Measurements from ENCODE around the gene ZIC5.

DNA sequence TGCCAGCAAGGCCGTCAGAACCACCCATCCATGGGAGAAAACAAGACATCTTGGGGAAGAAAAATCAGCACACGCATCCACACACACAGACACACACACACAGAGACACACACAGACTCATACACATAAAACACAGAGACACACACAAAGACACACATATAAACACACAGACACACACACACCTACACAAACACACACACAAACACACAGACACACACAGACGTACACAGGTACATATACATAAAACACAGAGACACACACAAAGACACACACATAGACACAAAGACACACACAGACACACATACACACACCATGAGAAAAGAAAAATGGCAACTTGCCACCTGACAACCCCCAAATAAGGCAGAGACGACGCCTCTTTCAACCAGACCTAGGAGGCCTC is 40.6 kb downstream of the ZIC5 start:
- TF ChIP-seq, protein P1, sequence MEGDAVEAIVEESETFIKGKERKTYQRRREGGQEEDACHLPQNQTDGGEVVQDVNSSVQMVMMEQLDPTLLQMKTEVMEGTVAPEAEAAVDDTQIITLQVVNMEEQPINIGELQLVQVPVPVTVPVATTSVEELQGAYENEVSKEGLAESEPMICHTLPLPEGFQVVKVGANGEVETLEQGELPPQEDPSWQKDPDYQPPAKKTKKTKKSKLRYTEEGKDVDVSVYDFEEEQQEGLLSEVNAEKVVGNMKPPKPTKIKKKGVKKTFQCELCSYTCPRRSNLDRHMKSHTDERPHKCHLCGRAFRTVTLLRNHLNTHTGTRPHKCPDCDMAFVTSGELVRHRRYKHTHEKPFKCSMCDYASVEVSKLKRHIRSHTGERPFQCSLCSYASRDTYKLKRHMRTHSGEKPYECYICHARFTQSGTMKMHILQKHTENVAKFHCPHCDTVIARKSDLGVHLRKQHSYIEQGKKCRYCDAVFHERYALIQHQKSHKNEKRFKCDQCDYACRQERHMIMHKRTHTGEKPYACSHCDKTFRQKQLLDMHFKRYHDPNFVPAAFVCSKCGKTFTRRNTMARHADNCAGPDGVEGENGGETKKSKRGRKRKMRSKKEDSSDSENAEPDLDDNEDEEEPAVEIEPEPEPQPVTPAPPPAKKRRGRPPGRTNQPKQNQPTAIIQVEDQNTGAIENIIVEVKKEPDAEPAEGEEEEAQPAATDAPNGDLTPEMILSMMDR (conservative IDR thresholded peaks at IDR 0.05 in 1 of 2, IDR thresholded peaks at IDR 0.05 in 1 of 2; ENCODE audit: extremely low read depth in 1 of 2, insufficient read depth in 1 of 2, low read depth in 1 of 2, low read length in 2 of 2): no peak
- no peak for TF ChIP-seq EZH2 (IDR thresholded peaks at IDR 0.05; ENCODE audit: borderline replicate concordance, low read length)
